WTC11 (cell line): ENCODE measurements around the gene IL20RB. TPM values are rescaled to one million over a fixed set of nuclear protein-coding genes. Genes with fewer than 3 reads are reported as not detected.

Source experiments
- ATAC-seq: fragments of 200-7000 bp; cut with Tn5 transposase; 2 replicates; pipeline ENCODE4 v1.10.0; 2021; ENCODE audit warnings: mild to moderate bottlenecking, moderate library complexity
- CTCF ChIA-PET: fragments of 300-600 bp; sonication (Branson Sonifier 250); formaldehyde crosslinking; loops from one replicate; lab custom pipeline; 2021; ENCODE audit warnings: antibody characterized with exemption; lab: Charles Lee
- POLR2A ChIA-PET: fragments of 350-600 bp; sonication (Branson Sonifier 250); formaldehyde crosslinking; loops from one replicate; lab custom pipeline; 2021; ENCODE audit warnings: antibody characterized with exemption; lab: Charles Lee
- DNase-seq: peaks from one replicate; pipeline ENCODE4 v3.0.0; 2021; ENCODE audit warnings: low spot score
- H3K27ac Mint-ChIP-seq: 2 replicates; pipeline ENCODE4 v1.8.0; 2021; ENCODE audit warnings: mixed read lengths
- H3K27me3 Mint-ChIP-seq: 2 replicates; pipeline ENCODE4 v1.8.0; 2021; ENCODE audit warnings: low read depth, mild to moderate bottlenecking, moderate library complexity, mixed read lengths
- H3K36me3 Mint-ChIP-seq: 2 replicates; pipeline ENCODE4 v1.8.0; 2021; ENCODE audit warnings: mixed read lengths
- H3K4me1 Mint-ChIP-seq: 2 replicates; pipeline ENCODE4 v1.8.0; 2022; ENCODE audit warnings: mixed read lengths
- H3K4me3 Mint-ChIP-seq: 2 replicates; pipeline ENCODE4 v1.8.0; 2021; ENCODE audit warnings: mild to moderate bottlenecking, moderate library complexity, mixed read lengths
- H3K9me3 Mint-ChIP-seq: 2 replicates; pipeline ENCODE4 v1.8.0; 2021; ENCODE audit warnings: mixed read lengths
- ERG ChIP-seq: fragments of 250-450 bp; sonication (Bioruptor Pico); IDR thresholded peaks from 2 replicates; pipeline ENCODE4 v1.8.0; 2021; ENCODE audit warnings: mild to moderate bottlenecking
- ESRRA ChIP-seq: sonication (generic); formaldehyde crosslinking; IDR thresholded peaks from 2 replicates; pipeline ENCODE4 v1.8.1; 2022; ENCODE audit warnings: mild to moderate bottlenecking, missing genetic modification reagents, borderline replicate concordance
- FOXJ3 ChIP-seq: sonication (generic); formaldehyde crosslinking; IDR thresholded peaks from 2 replicates; pipeline ENCODE4 v1.9.0; 2021; ENCODE audit warnings: missing genetic modification reagents, mild to moderate bottlenecking, borderline replicate concordance
- MLX ChIP-seq: sonication (generic); formaldehyde crosslinking; IDR thresholded peaks from 2 replicates; pipeline ENCODE4 v1.8.1; 2023; ENCODE audit warnings: mild to moderate bottlenecking, missing genetic modification reagents, moderate library complexity
- NFYB ChIP-seq: sonication (generic); formaldehyde crosslinking; conservative IDR thresholded peaks from 2 replicates; pipeline ENCODE4 v1.8.0; 2022; ENCODE audit warnings: low read depth, missing genetic modification reagents
- RORB ChIP-seq: fragments of 250-450 bp; sonication (Bioruptor Pico); IDR thresholded peaks from 2 replicates; pipeline ENCODE4 v1.9.0; 2021; ENCODE audit warnings: mild to moderate bottlenecking
- SMAD4 ChIP-seq: sonication (generic); formaldehyde crosslinking; IDR thresholded peaks from 2 replicates; pipeline ENCODE4 v1.8.0; 2022; ENCODE audit warnings: mild to moderate bottlenecking, missing genetic modification reagents
- TCF7 ChIP-seq: sonication (generic); formaldehyde crosslinking; IDR thresholded peaks from 2 replicates; pipeline ENCODE4 v1.8.0; 2022; ENCODE audit warnings: mild to moderate bottlenecking, low read depth, missing genetic modification reagents, moderate library complexity
- TEAD1 ChIP-seq: sonication (generic); formaldehyde crosslinking; IDR thresholded peaks from 2 replicates; pipeline ENCODE4 v1.8.0; 2022; ENCODE audit warnings: mild to moderate bottlenecking, missing genetic modification reagents
- total RNA-seq: library from RNA; stranded (reverse); gene quantifications from 3 replicates; pipeline ENCODE4 v1.2.3, GENCODE V29; 2021
- TF ChIP-seq, protein P1 (sequence below): sonication (generic); formaldehyde crosslinking; conservative IDR thresholded peaks from 2 replicates; pipeline ENCODE4 v1.8.1; 2023; ENCODE audit warnings: mild to moderate bottlenecking, low read depth, missing genetic modification reagents, moderate library complexity
- TF ChIP-seq, protein P2 (sequence below): fragments of 250-450 bp; sonication (Bioruptor Pico); IDR thresholded peaks from 2 replicates; pipeline ENCODE4 v1.9.0; 2021; ENCODE audit warnings: mild to moderate bottlenecking
- TF ChIP-seq, protein P3 (sequence below): sonication (generic); formaldehyde crosslinking; IDR thresholded peaks from 2 replicates; pipeline ENCODE4 v1.8.1; 2023; ENCODE audit warnings: mild to moderate bottlenecking, missing genetic modification reagents
- TF ChIP-seq, protein P4 (sequence below): sonication (generic); formaldehyde crosslinking; IDR thresholded peaks from 2 replicates; pipeline ENCODE4 v1.8.0; 2023; ENCODE audit warnings: mild to moderate bottlenecking, missing genetic modification reagents

Gene IL20RB
- total RNA-seq, 1 experiment from 2014 or later: 2.3 TPM

GRCh38 chr3:137020315-137020714 is 62.5 kb downstream of the IL20RB start (continued):
- TF ChIP-seq, protein P1, sequence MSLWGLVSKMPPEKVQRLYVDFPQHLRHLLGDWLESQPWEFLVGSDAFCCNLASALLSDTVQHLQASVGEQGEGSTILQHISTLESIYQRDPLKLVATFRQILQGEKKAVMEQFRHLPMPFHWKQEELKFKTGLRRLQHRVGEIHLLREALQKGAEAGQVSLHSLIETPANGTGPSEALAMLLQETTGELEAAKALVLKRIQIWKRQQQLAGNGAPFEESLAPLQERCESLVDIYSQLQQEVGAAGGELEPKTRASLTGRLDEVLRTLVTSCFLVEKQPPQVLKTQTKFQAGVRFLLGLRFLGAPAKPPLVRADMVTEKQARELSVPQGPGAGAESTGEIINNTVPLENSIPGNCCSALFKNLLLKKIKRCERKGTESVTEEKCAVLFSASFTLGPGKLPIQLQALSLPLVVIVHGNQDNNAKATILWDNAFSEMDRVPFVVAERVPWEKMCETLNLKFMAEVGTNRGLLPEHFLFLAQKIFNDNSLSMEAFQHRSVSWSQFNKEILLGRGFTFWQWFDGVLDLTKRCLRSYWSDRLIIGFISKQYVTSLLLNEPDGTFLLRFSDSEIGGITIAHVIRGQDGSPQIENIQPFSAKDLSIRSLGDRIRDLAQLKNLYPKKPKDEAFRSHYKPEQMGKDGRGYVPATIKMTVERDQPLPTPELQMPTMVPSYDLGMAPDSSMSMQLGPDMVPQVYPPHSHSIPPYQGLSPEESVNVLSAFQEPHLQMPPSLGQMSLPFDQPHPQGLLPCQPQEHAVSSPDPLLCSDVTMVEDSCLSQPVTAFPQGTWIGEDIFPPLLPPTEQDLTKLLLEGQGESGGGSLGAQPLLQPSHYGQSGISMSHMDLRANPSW (CRISPR knock-in tag): no peak
- TF ChIP-seq TCF7: no peak

DNA sequence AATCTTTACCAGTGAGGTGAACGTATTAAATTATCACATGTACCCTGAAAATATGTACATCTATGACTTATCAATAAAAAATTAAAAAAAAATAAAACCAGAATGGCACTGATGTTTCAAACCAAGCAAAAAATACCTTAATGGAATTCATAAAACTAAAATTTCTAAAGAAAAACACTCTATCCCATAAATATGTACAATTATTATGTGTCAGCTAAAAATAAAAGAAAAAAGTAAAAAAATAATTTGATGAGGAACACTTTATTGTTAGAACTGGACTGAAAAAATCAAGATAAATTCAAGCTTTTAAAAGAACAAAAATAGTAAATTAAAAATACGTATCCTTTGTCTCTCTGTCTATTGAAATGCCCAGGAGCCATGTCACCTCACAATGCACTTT is 63.1 kb downstream of the IL20RB start:
- Mint-ChIP-seq H3K4me1 (peaks cover 8% of the 10 kb centered on the region), H3K9me3 (peaks cover 4% of the 10 kb centered on the region), H3K27ac (no peak overlapping the region), H3K27me3 (no peaks in the 10 kb centered on the region), H3K36me3 (no peaks in the 10 kb centered on the region), H3K4me3 (no peak overlapping the region)
- POLR2A ChIA-PET: no interaction called here
- no peak for ATAC-seq
- TF ChIP-seq, protein P2, sequence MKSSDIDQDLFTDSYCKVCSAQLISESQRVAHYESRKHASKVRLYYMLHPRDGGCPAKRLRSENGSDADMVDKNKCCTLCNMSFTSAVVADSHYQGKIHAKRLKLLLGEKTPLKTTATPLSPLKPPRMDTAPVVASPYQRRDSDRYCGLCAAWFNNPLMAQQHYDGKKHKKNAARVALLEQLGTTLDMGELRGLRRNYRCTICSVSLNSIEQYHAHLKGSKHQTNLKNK (CRISPR knock-in tag): no peak
- TF ChIP-seq, protein P3, sequence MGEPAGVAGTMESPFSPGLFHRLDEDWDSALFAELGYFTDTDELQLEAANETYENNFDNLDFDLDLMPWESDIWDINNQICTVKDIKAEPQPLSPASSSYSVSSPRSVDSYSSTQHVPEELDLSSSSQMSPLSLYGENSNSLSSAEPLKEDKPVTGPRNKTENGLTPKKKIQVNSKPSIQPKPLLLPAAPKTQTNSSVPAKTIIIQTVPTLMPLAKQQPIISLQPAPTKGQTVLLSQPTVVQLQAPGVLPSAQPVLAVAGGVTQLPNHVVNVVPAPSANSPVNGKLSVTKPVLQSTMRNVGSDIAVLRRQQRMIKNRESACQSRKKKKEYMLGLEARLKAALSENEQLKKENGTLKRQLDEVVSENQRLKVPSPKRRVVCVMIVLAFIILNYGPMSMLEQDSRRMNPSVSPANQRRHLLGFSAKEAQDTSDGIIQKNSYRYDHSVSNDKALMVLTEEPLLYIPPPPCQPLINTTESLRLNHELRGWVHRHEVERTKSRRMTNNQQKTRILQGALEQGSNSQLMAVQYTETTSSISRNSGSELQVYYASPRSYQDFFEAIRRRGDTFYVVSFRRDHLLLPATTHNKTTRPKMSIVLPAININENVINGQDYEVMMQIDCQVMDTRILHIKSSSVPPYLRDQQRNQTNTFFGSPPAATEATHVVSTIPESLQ (CRISPR knock-in tag): no peak
- TF ChIP-seq MLX (CRISPR knock-in tag): no peak
- no peak for TF ChIP-seq RORB (CRISPR knock-in tag)
- no peak for TF ChIP-seq SMAD4 (CRISPR knock-in tag)
- no peak for TF ChIP-seq NFYB (CRISPR knock-in tag)
- TF ChIP-seq ESRRA (CRISPR knock-in tag): no peak
- TF ChIP-seq, protein P4, sequence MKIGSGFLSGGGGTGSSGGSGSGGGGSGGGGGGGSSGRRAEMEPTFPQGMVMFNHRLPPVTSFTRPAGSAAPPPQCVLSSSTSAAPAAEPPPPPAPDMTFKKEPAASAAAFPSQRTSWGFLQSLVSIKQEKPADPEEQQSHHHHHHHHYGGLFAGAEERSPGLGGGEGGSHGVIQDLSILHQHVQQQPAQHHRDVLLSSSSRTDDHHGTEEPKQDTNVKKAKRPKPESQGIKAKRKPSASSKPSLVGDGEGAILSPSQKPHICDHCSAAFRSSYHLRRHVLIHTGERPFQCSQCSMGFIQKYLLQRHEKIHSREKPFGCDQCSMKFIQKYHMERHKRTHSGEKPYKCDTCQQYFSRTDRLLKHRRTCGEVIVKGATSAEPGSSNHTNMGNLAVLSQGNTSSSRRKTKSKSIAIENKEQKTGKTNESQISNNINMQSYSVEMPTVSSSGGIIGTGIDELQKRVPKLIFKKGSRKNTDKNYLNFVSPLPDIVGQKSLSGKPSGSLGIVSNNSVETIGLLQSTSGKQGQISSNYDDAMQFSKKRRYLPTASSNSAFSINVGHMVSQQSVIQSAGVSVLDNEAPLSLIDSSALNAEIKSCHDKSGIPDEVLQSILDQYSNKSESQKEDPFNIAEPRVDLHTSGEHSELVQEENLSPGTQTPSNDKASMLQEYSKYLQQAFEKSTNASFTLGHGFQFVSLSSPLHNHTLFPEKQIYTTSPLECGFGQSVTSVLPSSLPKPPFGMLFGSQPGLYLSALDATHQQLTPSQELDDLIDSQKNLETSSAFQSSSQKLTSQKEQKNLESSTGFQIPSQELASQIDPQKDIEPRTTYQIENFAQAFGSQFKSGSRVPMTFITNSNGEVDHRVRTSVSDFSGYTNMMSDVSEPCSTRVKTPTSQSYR (CRISPR knock-in tag): no peak
- TF ChIP-seq TEAD1 (CRISPR knock-in tag): no peak
- TF ChIP-seq ERG (CRISPR knock-in tag): no peak
- TF ChIP-seq FOXJ3 (CRISPR knock-in tag): no peak
- CTCF ChIA-PET: interaction anchor here (1.4 to 2.2 kb wide), 2 partner anchors 12 to 269 kb away, joined by 3 to 7 read pairs; partner anchors contain the start of gene STAG1
- DNase-seq: no peak

GRCh38 chr3:137024348-137024747 is 66.6 kb downstream of the IL20RB start:
- CTCF ChIA-PET: interaction anchor here (3.5 kb wide), 1 partner anchor 10 kb away, joined by 13 read pairs; no protein-coding TSS in a partner anchor
- Mint-ChIP-seq H3K27me3 (no peaks in the 10 kb centered on the region; the same call in 1 of the 2 replicates), H3K4me3 (no peak overlapping the region), H3K9me3 (peaks cover 4% of the 10 kb centered on the region), H3K27ac (no peak overlapping the region)
- ATAC-seq (no peak), DNase-seq (no peak)
- POLR2A ChIA-PET: no interaction called here
- TF ChIP-seq SMAD4 (CRISPR knock-in tag): no peak
- TF ChIP-seq, all 79 proteins: peak for 0
- no peaks in the 10 kb centered on the region for H3K36me3 Mint-ChIP-seq
- H3K4me1 Mint-ChIP-seq: peaks cover 8% of the 10 kb centered on the region
